ENCODE measurements around the gene POU6F2.

DNA sequence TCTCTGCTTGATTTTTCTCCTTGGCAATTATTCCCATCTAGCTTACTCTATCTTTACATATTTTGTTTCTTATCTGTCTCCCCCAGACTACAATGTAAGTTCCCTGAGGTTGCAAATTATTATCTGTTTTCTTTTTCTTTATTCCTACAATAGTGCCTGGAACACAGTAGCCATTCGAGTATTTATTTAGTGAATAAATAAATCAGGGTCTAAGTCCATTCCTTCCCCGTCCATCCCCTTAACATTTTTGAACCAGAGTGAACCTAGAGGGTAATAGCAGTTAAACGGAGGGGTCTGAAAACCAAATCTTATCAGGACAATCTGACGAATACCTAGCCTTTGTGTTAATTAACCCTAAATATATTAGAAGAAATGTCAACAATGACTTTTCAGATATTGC is 335.7 kb downstream of the POU6F2 start:
- TF ChIP-seq, protein P1, sequence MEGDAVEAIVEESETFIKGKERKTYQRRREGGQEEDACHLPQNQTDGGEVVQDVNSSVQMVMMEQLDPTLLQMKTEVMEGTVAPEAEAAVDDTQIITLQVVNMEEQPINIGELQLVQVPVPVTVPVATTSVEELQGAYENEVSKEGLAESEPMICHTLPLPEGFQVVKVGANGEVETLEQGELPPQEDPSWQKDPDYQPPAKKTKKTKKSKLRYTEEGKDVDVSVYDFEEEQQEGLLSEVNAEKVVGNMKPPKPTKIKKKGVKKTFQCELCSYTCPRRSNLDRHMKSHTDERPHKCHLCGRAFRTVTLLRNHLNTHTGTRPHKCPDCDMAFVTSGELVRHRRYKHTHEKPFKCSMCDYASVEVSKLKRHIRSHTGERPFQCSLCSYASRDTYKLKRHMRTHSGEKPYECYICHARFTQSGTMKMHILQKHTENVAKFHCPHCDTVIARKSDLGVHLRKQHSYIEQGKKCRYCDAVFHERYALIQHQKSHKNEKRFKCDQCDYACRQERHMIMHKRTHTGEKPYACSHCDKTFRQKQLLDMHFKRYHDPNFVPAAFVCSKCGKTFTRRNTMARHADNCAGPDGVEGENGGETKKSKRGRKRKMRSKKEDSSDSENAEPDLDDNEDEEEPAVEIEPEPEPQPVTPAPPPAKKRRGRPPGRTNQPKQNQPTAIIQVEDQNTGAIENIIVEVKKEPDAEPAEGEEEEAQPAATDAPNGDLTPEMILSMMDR (conservative IDR thresholded peaks at IDR 0.05; ENCODE audit: low read depth in 2 of 2) = no peak
- no peak for TF ChIP-seq JUNB (IDR thresholded peaks at IDR 0.05; ENCODE audit: unreplicated experiment)
- TF ChIP-seq POLR2AphosphoS5 (IDR thresholded peaks at IDR 0.05; ENCODE audit: low read depth) = no peak
- no peak for TF ChIP-seq EZH2phosphoT487 (IDR thresholded peaks at IDR 0.05; ENCODE audit: unreplicated experiment)
- no peak for TF ChIP-seq CREB1 (CRISPR knock-in tag; IDR thresholded peaks at IDR 0.05; ENCODE audit: low read depth)
- TF ChIP-seq, protein P2, sequence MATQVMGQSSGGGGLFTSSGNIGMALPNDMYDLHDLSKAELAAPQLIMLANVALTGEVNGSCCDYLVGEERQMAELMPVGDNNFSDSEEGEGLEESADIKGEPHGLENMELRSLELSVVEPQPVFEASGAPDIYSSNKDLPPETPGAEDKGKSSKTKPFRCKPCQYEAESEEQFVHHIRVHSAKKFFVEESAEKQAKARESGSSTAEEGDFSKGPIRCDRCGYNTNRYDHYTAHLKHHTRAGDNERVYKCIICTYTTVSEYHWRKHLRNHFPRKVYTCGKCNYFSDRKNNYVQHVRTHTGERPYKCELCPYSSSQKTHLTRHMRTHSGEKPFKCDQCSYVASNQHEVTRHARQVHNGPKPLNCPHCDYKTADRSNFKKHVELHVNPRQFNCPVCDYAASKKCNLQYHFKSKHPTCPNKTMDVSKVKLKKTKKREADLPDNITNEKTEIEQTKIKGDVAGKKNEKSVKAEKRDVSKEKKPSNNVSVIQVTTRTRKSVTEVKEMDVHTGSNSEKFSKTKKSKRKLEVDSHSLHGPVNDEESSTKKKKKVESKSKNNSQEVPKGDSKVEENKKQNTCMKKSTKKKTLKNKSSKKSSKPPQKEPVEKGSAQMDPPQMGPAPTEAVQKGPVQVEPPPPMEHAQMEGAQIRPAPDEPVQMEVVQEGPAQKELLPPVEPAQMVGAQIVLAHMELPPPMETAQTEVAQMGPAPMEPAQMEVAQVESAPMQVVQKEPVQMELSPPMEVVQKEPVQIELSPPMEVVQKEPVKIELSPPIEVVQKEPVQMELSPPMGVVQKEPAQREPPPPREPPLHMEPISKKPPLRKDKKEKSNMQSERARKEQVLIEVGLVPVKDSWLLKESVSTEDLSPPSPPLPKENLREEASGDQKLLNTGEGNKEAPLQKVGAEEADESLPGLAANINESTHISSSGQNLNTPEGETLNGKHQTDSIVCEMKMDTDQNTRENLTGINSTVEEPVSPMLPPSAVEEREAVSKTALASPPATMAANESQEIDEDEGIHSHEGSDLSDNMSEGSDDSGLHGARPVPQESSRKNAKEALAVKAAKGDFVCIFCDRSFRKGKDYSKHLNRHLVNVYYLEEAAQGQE (IDR thresholded peaks at IDR 0.05; ENCODE audit: unreplicated experiment) = no peak
- TF ChIP-seq EZH2 (IDR thresholded peaks at IDR 0.05; ENCODE audit: low read depth, unreplicated experiment) = no peak
- TF ChIP-seq STAT1 (IDR thresholded peaks at IDR 0.05; ENCODE audit: unreplicated experiment) = no peak

All from GM23338 (cell line).